K562 (cell line): ENCODE measurements around the gene SCAP. TPM values are rescaled to one million over a fixed set of nuclear protein-coding genes. Genes with fewer than 3 reads are reported as not detected.

Source experiments
- ARHGAP35 ChIP-seq: fragments of 450-650 bp; IDR thresholded peaks from 2 replicates; pipeline ENCODE4 v1.6.1; 2018; ENCODE audit not compliant: partially characterized antibody
- CBFB ChIP-seq: sonication (generic); formaldehyde crosslinking; IDR thresholded peaks from 2 replicates; pipeline ENCODE4 v1.4.0; 2020; ENCODE audit warnings: mild to moderate bottlenecking, missing genetic modification reagents
- EHMT2 ChIP-seq: fragments of 450-650 bp; IDR thresholded peaks from 2 replicates; pipeline ENCODE4 v1.6.1; 2018; ENCODE audit warnings: antibody characterized with exemption
- EZH2 ChIP-seq: IDR thresholded peaks from 2 replicates; pipeline ENCODE4 v1.6.1; 2012; ENCODE audit warnings: low read depth, mild to moderate bottlenecking, inconsistent platforms, low read length, borderline replicate concordance
- HLTF ChIP-seq: fragments of 450-650 bp; IDR thresholded peaks from 2 replicates; pipeline ENCODE4 v1.6.1; 2016
- HMGN3 ChIP-seq: IDR thresholded peaks from 2 replicates; pipeline ENCODE4 v1.6.1; 2011; ENCODE audit warnings: borderline replicate concordance, low read depth, mild to moderate bottlenecking, mixed read lengths, low read length; ENCODE audit not compliant: insufficient read length; ENCODE audit errors: extremely low read depth
- LCOR ChIP-seq: sonication (generic); formaldehyde crosslinking; IDR thresholded peaks from 2 replicates; pipeline ENCODE4 v1.8.0; 2022; ENCODE audit warnings: mild to moderate bottlenecking, missing genetic modification reagents
- NFIX ChIP-seq: fragments of 250-450 bp; sonication (Bioruptor Pico); IDR thresholded peaks from 2 replicates; pipeline ENCODE4 v1.4.0; 2020; ENCODE audit warnings: low read depth, mild to moderate bottlenecking, moderate library complexity
- RBM22 ChIP-seq: fragments of 200-400 bp; formaldehyde crosslinking; IDR thresholded peaks from 2 replicates; pipeline ENCODE4 v1.6.1; 2018; ENCODE audit warnings: low read length, low read depth; ENCODE audit not compliant: poor library complexity, severe bottlenecking
- ZBTB8A ChIP-seq: fragments of 450-650 bp; IDR thresholded peaks from 2 replicates; pipeline ENCODE4 v1.6.1; 2018; ENCODE audit warnings: mild to moderate bottlenecking, moderate library complexity; ENCODE audit not compliant: partially characterized antibody
- ZC3H4 ChIP-seq: sonication (generic); formaldehyde crosslinking; IDR thresholded peaks from 2 replicates; pipeline ENCODE4 v1.9.0; 2021; ENCODE audit warnings: missing genetic modification reagents, borderline replicate concordance
- ZFPM2 ChIP-seq: fragments of 250-450 bp; sonication (Bioruptor Pico); IDR thresholded peaks from 2 replicates; pipeline ENCODE4 v1.5.1; 2022; ENCODE audit warnings: mild to moderate bottlenecking
- ZNF134 ChIP-seq: fragments of 250-450 bp; sonication (Bioruptor Pico); conservative IDR thresholded peaks from 2 replicates; pipeline ENCODE4 v1.4.0; 2020
- ZNF253 ChIP-seq: fragments of 250-450 bp; sonication (Bioruptor Pico); conservative IDR thresholded peaks from 2 replicates; pipeline ENCODE4 v1.6.1; 2021; ENCODE audit warnings: mild to moderate bottlenecking
- ZNF586 ChIP-seq: fragments of 450-650 bp; formaldehyde crosslinking; conservative IDR thresholded peaks from 2 replicates; pipeline ENCODE4 v1.4.0; 2020; ENCODE audit warnings: mild to moderate bottlenecking, moderate library complexity
- ZNF764 ChIP-seq: fragments of 250-450 bp; sonication (Bioruptor Pico); IDR thresholded peaks from 2 replicates; pipeline ENCODE4 v1.4.0; 2020; ENCODE audit warnings: low read depth, mild to moderate bottlenecking, moderate library complexity
- polyA plus RNA-seq, 8 experiments: library from polyadenylated mRNA; depleted of rRNA in 4 of 8; stranded (reverse) in 5 of 8; unstranded in 3 of 8; fragments of >200 nt; fragmentation: Nextera tagmentation in 2 of 8; fragmentation: Illumina TruSeq in 1 of 8; extraction: Ambion mirVana in 2 of 8; extraction: Trizol in 1 of 8; gene quantifications; 2 replicates each; pipeline versions ENCODE4 v1.2.1 to v1.2.3, GENCODE V29; 2011 to 2014; ENCODE audit warnings: inconsistent platforms in 1 of 8, missing spikeins in 1 of 8
- total RNA-seq, 7 experiments: library from RNA; depleted of rRNA in 6 of 7; stranded (reverse); fragments of >200 nt in 6 of 7; fragmentation: Illumina TruSeq in 2 of 7; extraction: Trizol in 2 of 7; gene quantifications; 2 replicates each; pipeline versions ENCODE4 v1.2.1 to v1.2.3, GENCODE V29; 2011 to 2021; ENCODE audit warnings: low replicate concordance in 1 of 7
- TF ChIP-seq, protein P1 (sequence below): sonication (generic); formaldehyde crosslinking; IDR thresholded peaks from 2 replicates; pipeline ENCODE4 v1.9.0; 2022; ENCODE audit warnings: mild to moderate bottlenecking, missing genetic modification reagents
- TF ChIP-seq, protein P2 (sequence below): fragments of 450-650 bp; IDR thresholded peaks from 2 replicates; pipeline ENCODE4 v1.6.1; 2016; ENCODE audit warnings: low read depth
- TF ChIP-seq, protein P3 (sequence below): fragments of 450-650 bp; IDR thresholded peaks from one replicate; pipeline ENCODE4 v1.6.1; 2018; ENCODE audit warnings: mild to moderate bottlenecking, moderate library complexity; ENCODE audit not compliant: partially characterized antibody

The SCAP gene
- total and polyA plus RNA-seq, 9 of the 15 experiments (the other 6 are each of a cell fraction or from before 2014, with no cell fraction given) = 2.6 to 104 (median 37.8) TPM

DNA sequence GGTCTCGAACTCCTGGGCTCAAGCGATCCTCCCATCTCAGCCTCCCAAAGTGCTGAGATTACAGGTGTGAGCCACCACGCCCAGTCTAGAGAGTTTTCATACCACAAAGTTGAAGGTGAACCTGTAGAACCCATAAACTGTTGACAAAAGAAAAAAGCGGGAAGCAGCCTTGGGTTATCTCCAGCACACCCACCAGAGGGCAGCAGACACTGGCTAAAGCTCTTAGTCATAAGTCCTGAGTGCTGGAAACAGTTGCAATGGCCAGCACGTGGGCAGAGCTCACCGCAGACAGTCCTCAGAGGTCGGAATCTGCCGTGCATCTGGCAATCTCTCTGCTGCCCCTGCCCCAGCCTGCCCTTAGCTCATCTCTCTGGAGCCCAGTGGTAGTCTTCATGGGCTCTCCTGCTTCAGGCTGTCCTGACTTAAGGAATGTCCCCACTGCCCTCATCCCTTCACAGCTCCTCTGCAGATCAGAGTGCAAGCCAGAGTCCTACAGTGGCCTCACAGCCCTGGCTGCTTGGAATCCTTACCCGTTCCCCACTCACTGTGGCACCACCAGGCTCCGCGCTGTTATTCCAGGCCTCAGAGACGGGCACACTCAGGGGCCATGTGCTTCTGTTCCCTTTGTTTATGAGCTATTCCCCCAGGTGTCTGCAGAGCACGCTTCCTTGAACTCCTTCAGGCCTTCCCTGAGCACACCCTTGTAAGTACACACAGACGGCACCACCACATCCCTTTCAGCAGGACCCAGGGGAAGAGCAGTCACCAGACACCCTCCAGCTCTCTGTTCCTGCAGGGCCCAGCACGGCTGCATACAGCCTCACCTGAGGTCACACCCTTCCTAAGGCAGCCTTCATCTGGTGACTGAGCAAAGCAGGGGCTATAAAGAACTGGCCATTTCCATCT lies 46.6 kb upstream of the SCAP start (continued):
- TF ChIP-seq ZNF134 (CRISPR knock-in tag) = no peak
- TF ChIP-seq HMGN3 = no peak
- TF ChIP-seq, protein P1, sequence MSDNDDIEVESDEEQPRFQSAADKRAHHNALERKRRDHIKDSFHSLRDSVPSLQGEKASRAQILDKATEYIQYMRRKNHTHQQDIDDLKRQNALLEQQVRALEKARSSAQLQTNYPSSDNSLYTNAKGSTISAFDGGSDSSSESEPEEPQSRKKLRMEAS (CRISPR knock-in tag) = peak; percentile 100
- no peak for TF ChIP-seq ARHGAP35
- TF ChIP-seq EHMT2 = 0 out of 2 replicates have a peak, but pooled peaks have one; percentile 15
- no peak for TF ChIP-seq ZNF764 (CRISPR knock-in tag)
- TF ChIP-seq ZFPM2 = no peak
- TF ChIP-seq ZNF586 (CRISPR knock-in tag) = no peak
- no peak for TF ChIP-seq EZH2
- peak; percentile 91; the same call in 1 of the 2 replicates for TF ChIP-seq CBFB (CRISPR knock-in tag)
- TF ChIP-seq ZC3H4 (CRISPR knock-in tag) = no peak
- TF ChIP-seq, protein P2, sequence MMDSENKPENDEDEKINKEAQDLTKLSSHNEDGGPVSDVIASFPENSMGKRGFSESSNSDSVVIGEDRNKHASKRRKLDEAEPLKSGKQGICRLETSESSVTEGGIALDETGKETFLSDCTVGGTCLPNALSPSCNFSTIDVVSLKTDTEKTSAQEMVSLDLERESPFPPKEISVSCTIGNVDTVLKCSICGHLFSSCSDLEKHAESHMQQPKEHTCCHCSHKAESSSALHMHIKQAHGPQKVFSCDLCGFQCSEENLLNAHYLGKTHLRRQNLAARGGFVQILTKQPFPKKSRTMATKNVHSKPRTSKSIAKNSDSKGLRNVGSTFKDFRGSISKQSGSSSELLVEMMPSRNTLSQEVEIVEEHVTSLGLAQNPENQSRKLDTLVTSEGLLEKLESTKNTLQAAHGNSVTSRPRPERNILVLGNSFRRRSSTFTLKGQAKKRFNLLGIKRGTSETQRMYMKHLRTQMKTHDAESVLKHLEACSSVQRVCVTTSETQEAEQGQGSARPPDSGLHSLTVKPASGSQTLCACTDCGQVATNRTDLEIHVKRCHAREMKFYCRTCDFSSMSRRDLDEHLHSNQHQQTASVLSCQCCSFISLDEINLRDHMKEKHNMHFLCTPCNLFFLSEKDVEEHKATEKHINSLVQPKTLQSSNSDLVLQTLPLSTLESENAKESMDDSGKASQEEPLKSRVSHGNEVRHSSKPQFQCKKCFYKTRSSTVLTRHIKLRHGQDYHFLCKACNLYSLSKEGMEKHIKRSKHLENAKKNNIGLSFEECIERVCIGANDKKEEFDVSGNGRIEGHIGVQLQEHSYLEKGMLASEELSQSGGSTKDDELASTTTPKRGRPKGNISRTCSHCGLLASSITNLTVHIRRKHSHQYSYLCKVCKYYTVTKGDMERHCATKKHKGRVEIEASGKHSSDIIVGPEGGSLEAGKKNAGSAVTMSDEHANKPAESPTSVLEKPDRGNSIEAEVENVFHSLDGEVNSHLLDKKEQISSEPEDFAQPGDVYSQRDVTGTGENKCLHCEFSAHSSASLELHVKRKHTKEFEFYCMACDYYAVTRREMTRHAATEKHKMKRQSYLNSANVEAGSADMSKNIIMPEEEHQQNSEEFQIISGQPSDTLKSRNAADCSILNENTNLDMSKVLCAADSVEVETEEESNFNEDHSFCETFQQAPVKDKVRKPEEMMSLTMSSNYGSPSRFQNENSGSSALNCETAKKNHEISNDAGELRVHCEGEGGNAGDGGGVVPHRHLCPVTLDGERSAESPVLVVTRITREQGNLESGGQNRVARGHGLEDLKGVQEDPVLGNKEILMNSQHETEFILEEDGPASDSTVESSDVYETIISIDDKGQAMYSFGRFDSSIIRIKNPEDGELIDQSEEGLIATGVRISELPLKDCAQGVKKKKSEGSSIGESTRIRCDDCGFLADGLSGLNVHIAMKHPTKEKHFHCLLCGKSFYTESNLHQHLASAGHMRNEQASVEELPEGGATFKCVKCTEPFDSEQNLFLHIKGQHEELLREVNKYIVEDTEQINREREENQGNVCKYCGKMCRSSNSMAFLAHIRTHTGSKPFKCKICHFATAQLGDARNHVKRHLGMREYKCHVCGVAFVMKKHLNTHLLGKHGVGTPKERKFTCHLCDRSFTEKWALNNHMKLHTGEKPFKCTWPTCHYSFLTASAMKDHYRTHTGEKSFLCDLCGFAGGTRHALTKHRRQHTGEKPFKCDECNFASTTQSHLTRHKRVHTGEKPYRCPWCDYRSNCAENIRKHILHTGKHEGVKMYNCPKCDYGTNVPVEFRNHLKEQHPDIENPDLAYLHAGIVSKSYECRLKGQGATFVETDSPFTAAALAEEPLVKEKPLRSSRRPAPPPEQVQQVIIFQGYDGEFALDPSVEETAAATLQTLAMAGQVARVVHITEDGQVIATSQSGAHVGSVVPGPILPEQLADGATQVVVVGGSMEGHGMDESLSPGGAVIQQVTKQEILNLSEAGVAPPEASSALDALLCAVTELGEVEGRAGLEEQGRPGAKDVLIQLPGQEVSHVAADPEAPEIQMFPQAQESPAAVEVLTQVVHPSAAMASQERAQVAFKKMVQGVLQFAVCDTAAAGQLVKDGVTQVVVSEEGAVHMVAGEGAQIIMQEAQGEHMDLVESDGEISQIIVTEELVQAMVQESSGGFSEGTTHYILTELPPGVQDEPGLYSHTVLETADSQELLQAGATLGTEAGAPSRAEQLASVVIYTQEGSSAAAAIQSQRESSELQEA = no peak
- TF ChIP-seq NFIX = no peak
- TF ChIP-seq, protein P3, sequence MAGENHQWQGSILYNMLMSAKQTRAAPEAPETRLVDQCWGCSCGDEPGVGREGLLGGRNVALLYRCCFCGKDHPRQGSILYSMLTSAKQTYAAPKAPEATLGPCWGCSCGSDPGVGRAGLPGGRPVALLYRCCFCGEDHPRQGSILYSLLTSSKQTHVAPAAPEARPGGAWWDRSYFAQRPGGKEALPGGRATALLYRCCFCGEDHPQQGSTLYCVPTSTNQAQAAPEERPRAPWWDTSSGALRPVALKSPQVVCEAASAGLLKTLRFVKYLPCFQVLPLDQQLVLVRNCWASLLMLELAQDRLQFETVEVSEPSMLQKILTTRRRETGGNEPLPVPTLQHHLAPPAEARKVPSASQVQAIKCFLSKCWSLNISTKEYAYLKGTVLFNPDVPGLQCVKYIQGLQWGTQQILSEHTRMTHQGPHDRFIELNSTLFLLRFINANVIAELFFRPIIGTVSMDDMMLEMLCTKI = no peak
- no peak for TF ChIP-seq ZBTB8A
- TF ChIP-seq HLTF = peak; percentile 43; the same call in 1 of the 2 replicates
- TF ChIP-seq RBM22 = no peak
- no peak for TF ChIP-seq ZNF253 (CRISPR knock-in tag)
- TF ChIP-seq LCOR (CRISPR knock-in tag) = peak; percentile 78
